ENCODE results near the gene GPR135. TPM values are rescaled to one million over a fixed set of nuclear protein-coding genes. Genes with fewer than 3 reads are reported as not detected.
A peak's percentile ranks its signal among the peaks of the same experiment; 100 is the strongest.

Gene GPR135
- polyA plus RNA-seq, 3 donors = 0.05 to 0.69 TPM; not detected in 1

GRCh38 chr14:59415836-59416602, 49.2 kb downstream of the GPR135 start:
- Histone ChIP-seq H2AFZ (ENCODE audit: insufficient read depth, low read depth, low read length, poor library complexity, severe bottlenecking) (no peak overlapping the region), H4K20me1 (ENCODE audit: insufficient read depth, low read length) (no peaks in the 10 kb centered on the region), H3K4me1 (ENCODE audit: control insufficient read depth in 1 of 2, insufficient read depth in 2 of 2, low read length in 2 of 2) (no peaks in the 10 kb centered on the region), H3K27me3 (ENCODE audit: control insufficient read depth in 2 of 2, insufficient read depth in 2 of 2, low read length in 2 of 2) (no peaks in the 10 kb centered on the region), H3K9me3 (replicated peaks in 1 of 2; ENCODE audit: control insufficient read depth in 1 of 2, insufficient read depth in 1 of 2, low read length in 2 of 2) (no peaks in the 10 kb centered on the region), H3K4me2 (replicated peaks; ENCODE audit: extremely low read depth, low read length, poor library complexity, severe bottlenecking) (no peak overlapping the region), H3K9ac (ENCODE audit: insufficient read depth, low read length, poor library complexity, severe bottlenecking) (no peak overlapping the region), H3K36me3 (replicated peaks in 1 of 2; ENCODE audit: control insufficient read depth in 1 of 2, insufficient read depth in 2 of 2, low read length in 2 of 2) (no peaks in the 10 kb centered on the region), H3K79me2 (ENCODE audit: insufficient read depth, low read length) (no peaks in the 10 kb centered on the region), H3K27ac (ENCODE audit: low read depth in 1 of 2, low read length in 2 of 2) (no peak overlapping the region), H3K4me3 (replicated peaks in 1 of 3; ENCODE audit: low read depth in 2 of 3, low read length in 3 of 3) (no peak overlapping the region)
- Mint-ChIP-seq H3K27ac (peak overlapping the region in 1 of 7 donors; percentile 49), H3K9me3 (peaks cover 0 to 3% (median 0%) of the 10 kb centered on the region in 7 donors), H3K4me1 (peaks cover 12% of the 10 kb centered on the region), H3K27me3 (ENCODE audit: low read depth in 3 of 3) (peaks cover 0 to under 1% (median 0%) of the 10 kb centered on the region in 3 donors), H3K36me3 (peaks cover 0 to 1% of the 10 kb centered on the region in 2 donors), H3K4me3 (no peak overlapping the region)
- intact Hi-C loops (cut with micrococcal nuclease) = no loop called here
- DNase-seq = no peak
- WGBS (ENCODE audit: insufficient coverage) = 100% methylated on average over 1 of the region's 5 CpGs
- TF ChIP-seq CTCF (IDR thresholded peaks at IDR 0.05) = no peak

Other genes starting within 250 kb of the GPR135 start
- 10 to 100 TPM in 1 of 3 donors, 1 to 10 TPM in 2; 3.9 to 30.7 (median 5.3) TPM for gene L3HYPDH, start 19.0 kb upstream of the GPR135 start, polyA plus RNA-seq
- 100 to 1,000 TPM in 1 of 3 donors, 10 to 100 TPM in 2; 49.7 to 134 (median 99.4) TPM for gene JKAMP, start 19.1 kb upstream of the GPR135 start, polyA plus RNA-seq
- not detected for gene CCDC175, start 111.4 kb upstream of the GPR135 start, polyA plus RNA-seq

All from CD14-positive monocyte (primary cell).